ENCODE results near the gene ARHGAP28. TPM values are rescaled to one million over a fixed set of nuclear protein-coding genes. Genes with fewer than 3 reads are reported as not detected.

The ARHGAP28 gene
- total and polyA plus RNA-seq, 2 of the 13 experiments (the other 11 are each of a cell fraction or from before 2014, with no cell fraction given) = not detected

DNA sequence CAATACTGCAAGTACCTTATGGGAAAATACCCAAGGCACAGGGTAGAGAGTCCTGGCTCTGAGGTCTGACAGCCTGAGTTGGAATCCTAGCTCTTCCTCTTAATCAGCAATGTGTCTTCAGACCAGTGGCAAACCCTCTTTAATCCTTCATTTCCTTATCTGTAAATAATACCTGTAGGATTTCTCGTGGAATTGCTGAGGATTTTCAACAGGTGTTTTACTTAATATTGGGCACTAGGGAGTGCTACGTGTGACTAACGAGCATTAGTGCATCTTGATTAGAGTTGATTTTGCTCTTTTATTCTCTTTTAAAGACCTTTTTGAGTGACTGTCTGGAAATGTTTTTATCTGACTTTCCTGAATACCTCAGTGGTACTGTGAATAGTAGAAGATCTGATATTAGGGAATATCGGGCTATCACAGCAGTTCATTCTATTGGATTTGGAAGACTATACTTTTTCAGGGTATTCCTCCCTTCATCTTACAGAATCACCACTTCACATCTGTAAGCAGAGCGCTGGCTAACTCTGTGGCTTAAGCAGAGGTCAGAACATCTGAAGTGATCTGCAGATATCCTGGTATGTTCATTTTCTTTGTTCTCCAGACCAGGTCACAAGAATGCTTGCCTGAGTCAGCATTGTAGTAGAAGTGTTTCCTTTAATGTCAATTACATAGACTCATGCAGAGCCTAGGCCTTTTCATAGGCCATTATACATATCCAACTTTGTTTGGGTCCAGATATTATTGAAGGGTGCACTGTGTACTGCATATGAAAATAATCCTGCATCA lies 49.1 kb downstream of the ARHGAP28 start:
- H4K20me1 ChIP-seq (ENCODE audit: insufficient read depth, low read length) = no peaks in the 10 kb centered on the region
- no TSS peak for BruUV-seq (replicated peaks)
- no peak overlapping the region for H3K27ac ChIP-seq (ENCODE audit: extremely low read length, insufficient read depth, low read length)
- intact Hi-C loops (cut with micrococcal nuclease; ENCODE audit: unreplicated experiment) (no loop called here), in situ Hi-C loops (cut with HindIII; ENCODE audit: extremely low pct_ligation_motif_present, low pct_unique_long_range_greater_than_20kb) (no loop called here)
- TF ChIP-seq, protein P1, sequence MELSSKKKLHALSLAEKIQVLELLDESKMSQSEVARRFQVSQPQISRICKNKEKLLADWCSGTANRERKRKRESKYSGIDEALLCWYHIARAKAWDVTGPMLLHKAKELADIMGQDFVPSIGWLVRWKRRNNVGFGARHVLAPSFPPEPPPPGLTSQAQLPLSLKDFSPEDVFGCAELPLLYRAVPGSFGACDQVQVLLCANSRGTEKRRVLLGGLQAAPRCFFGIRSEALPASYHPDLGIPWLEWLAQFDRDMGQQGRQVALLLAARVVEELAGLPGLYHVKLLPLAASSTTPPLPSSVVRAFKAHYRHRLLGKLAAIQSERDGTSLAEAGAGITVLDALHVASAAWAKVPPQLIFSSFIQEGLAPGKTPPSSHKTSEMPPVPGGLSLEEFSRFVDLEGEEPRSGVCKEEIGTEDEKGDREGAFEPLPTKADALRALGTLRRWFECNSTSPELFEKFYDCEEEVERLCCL (CRISPR knock-in tag; IDR thresholded peaks at IDR 0.05; ENCODE audit: borderline replicate concordance) = no peak
- TF ChIP-seq PLRG1 (conservative IDR thresholded peaks at IDR 0.05) = no peak
- TF ChIP-seq, protein P2, sequence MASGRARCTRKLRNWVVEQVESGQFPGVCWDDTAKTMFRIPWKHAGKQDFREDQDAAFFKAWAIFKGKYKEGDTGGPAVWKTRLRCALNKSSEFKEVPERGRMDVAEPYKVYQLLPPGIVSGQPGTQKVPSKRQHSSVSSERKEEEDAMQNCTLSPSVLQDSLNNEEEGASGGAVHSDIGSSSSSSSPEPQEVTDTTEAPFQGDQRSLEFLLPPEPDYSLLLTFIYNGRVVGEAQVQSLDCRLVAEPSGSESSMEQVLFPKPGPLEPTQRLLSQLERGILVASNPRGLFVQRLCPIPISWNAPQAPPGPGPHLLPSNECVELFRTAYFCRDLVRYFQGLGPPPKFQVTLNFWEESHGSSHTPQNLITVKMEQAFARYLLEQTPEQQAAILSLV (CRISPR knock-in tag; IDR thresholded peaks at IDR 0.05; ENCODE audit: borderline replicate concordance) = no peak
- TF ChIP-seq ZNF30 (CRISPR knock-in tag; IDR thresholded peaks at IDR 0.05) = no peak
- no peak for TF ChIP-seq ZNF557 (CRISPR knock-in tag; IDR thresholded peaks at IDR 0.05)
- TF ChIP-seq, protein P3, sequence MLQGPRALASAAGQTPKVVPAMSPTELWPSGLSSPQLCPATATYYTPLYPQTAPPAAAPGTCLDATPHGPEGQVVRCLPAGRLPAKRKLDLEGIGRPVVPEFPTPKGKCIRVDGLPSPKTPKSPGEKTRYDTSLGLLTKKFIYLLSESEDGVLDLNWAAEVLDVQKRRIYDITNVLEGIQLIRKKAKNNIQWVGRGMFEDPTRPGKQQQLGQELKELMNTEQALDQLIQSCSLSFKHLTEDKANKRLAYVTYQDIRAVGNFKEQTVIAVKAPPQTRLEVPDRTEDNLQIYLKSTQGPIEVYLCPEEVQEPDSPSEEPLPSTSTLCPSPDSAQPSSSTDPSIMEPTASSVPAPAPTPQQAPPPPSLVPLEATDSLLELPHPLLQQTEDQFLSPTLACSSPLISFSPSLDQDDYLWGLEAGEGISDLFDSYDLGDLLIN (CRISPR knock-in tag; IDR thresholded peaks at IDR 0.05; ENCODE audit: borderline replicate concordance) = no peak
- no peak for TF ChIP-seq TFE3 (CRISPR knock-in tag; IDR thresholded peaks at IDR 0.05)
- TF ChIP-seq CENPT (CRISPR knock-in tag; IDR thresholded peaks at IDR 0.05; ENCODE audit: low read depth) = no peak
- no peak for TF ChIP-seq KLF16 (CRISPR knock-in tag; IDR thresholded peaks at IDR 0.05)
- no peak for TF ChIP-seq JDP2 (CRISPR knock-in tag; IDR thresholded peaks at IDR 0.05; ENCODE audit: borderline replicate concordance)
- no peak for TF ChIP-seq ZNF552 (CRISPR knock-in tag; IDR thresholded peaks at IDR 0.05; ENCODE audit: borderline replicate concordance)
- no peak for TF ChIP-seq ZNF737 (CRISPR knock-in tag; IDR thresholded peaks at IDR 0.05; ENCODE audit: borderline replicate concordance)
- TF ChIP-seq ZSCAN25 (CRISPR knock-in tag; IDR thresholded peaks at IDR 0.05) = no peak
- no peak overlapping the region for H2AFZ ChIP-seq (ENCODE audit: low read length)
- CTCF ChIA-PET (ENCODE audit: low intra/inter-chr PET ratio, low total read pairs) = no interaction called here
- POLR2A ChIA-PET = no interaction called here
- no peak overlapping the region for H3K4me3 ChIP-seq (replicated peaks in 1 of 3; ENCODE audit: insufficient read depth in 1 of 3, low read depth in 2 of 3, low read length in 3 of 3)
- DNase-seq (ENCODE audit: low spot score) (no peak), FAIRE-seq (no peak), ATAC-seq (no peak)
- no peak overlapping the region for H3K9ac ChIP-seq (ENCODE audit: insufficient read depth, low read depth, low read length)
- H3K4me2 ChIP-seq (ENCODE audit: low read depth, low read length) = no peak overlapping the region
- no peaks in the 10 kb centered on the region for H3K4me1 ChIP-seq (ENCODE audit: insufficient read depth, low read length)
- H3K9me3 ChIP-seq (ENCODE audit: low read length) = no peaks in the 10 kb centered on the region
- 1% methylated on average over 5 of the region's 5 CpGs for WGBS (ENCODE audit: low lambda C conversion rate)
- no peaks in the 10 kb centered on the region for H3K79me2 ChIP-seq (ENCODE audit: insufficient read depth, low read length)
- H3K27me3 ChIP-seq (ENCODE audit: control insufficient read depth in 1 of 2, insufficient read depth in 2 of 2, low read length in 2 of 2) = peaks cover 1 to 12% of the 10 kb centered on the region in 2 experiments; a peak in 1 of 5 replicates
- H3K36me3 ChIP-seq (replicated peaks in 1 of 2; ENCODE audit: control insufficient read depth in 1 of 2, insufficient read depth in 2 of 2, low read length in 2 of 2) = no peaks in the 10 kb centered on the region

Measured in HepG2 (cell line).